Muscle of leg (tissue), 11 donors: ENCODE data around the gene PRKAG2. TPM values are rescaled to one million over a fixed set of nuclear protein-coding genes. Genes with fewer than 3 reads are reported as not detected.

ENCODE experiments used
- DNase-seq: peaks from one replicate; pipeline ENCODE4 v3.0.0; 2013
- H3K27ac ChIP-seq: one replicate; pipeline ENCODE4 v1.5.1; 2013; ENCODE audit warnings: mild to moderate bottlenecking, low read length, control low read depth
- H3K27me3 ChIP-seq: one replicate; pipeline ENCODE4 v1.6.1; 2013; ENCODE audit warnings: low read length; ENCODE audit not compliant: control insufficient read depth, insufficient read depth
- H3K36me3 ChIP-seq: one replicate; pipeline ENCODE4 v1.6.1; 2013; ENCODE audit warnings: low read length; ENCODE audit not compliant: control insufficient read depth, insufficient read depth
- H3K4me1 ChIP-seq: one replicate; pipeline ENCODE4 v1.6.1; 2013; ENCODE audit warnings: low read length; ENCODE audit not compliant: control insufficient read depth, insufficient read depth
- H3K4me3 ChIP-seq: one replicate; pipeline ENCODE4 v1.5.1; 2013; ENCODE audit warnings: low read length, control low read depth
- H3K9me3 ChIP-seq: replicated peaks from 2 replicates; pipeline ENCODE4 v1.6.1; 2013; ENCODE audit warnings: low read depth, low read length; ENCODE audit not compliant: control insufficient read depth
- WGBS: methylation state at CpG from one replicate; pipeline ENCODE4 v1.1.5; 2013; ENCODE audit warnings: missing lambda C conversion rate; ENCODE audit not compliant: insufficient coverage; 5-methylcytosine and 5-hydroxymethylcytosine counted together
- polyA plus RNA-seq, 8 donors: library from polyadenylated mRNA; unstranded; fragments of 120-200 nt; gene quantifications; one replicate each; pipeline versions ENCODE4 v1.2.1 to v1.2.3, GENCODE V29; 2013; ENCODE audit warnings: inconsistent platforms in 1 of 8, low replicate concordance in 1 of 8; ENCODE audit not compliant: insufficient read length in 8 of 8, insufficient read depth in 1 of 8
- total RNA-seq: library from RNA; stranded (reverse); fragments of 120-200 nt; gene quantifications from one replicate; pipeline ENCODE4 v1.2.4, GENCODE V29; 2013

The PRKAG2 gene
- total and polyA plus RNA-seq, 9 donors: 3.9 to 16.4 (median 11.2) TPM

DNA sequence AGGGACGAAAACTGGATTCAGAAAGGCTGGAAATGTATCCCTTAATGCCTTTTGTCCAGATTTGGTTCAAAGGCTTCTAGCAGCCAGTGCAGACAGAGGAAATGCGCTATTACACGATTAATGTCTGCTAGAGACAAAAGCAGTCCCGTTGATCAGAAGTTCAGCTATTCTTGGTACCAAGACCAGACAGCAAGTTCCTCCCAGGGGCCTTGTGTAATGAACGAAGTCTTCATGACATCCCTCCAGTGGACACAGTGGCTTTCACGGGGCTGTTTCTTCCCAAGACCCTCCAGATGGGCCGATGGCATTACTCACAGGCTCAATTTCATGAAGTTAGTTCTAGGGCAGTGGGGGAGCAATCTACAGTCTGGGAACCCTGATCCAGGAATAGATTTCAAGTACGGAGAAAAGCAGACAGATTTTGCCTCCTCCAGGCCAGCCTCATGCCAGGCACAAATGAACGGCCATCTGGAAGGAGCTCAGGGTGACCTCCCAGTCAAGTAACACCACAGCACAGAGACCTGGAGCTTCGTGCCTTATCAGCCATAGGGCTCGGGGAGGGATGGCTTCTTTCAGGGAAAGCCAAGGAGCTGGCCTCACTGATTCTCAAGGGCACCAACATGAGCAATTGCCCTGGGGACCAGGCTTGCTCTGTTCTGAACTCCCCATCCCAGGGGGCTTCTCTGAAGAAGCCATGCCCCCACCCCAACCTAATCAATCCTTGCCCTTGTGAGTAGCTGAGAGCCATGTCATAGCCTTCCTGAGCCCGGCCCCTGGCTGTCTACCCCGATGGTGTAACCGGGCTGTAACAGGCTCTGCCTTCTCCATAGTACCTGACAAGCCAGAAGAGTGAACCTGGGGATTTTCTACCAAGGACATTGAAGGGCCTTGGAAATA lies 101.1 kb downstream of the PRKAG2 start:
- 59% methylated on average over 9 of the region's 14 CpGs for WGBS

DNA sequence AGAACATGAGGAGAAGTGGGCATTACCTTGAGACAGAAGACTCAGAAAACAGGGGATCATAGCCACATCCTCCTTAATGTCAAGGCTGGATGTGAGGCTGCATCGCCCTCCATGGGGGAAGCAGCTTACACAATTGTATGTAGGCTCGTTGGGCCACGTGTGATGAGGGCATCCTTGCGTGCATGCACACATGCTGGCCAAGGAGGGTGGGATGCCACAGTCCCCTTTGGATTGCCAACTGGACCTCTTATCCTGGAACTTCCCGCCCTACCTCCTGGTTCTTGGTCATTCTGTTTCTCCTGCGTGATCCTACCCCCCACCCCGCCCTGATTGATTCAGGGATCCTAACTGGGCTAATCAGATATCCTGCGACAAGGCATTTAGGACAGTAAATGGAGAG lies 102.0 kb downstream of the PRKAG2 start:
- peaks cover 5% of the 10 kb centered on the region for H3K27me3 ChIP-seq
- H3K4me3 ChIP-seq: no peak overlapping the region
- no peaks in the 10 kb centered on the region for H3K9me3 ChIP-seq
- DNase-seq: no peak
- no peak overlapping the region for H3K27ac ChIP-seq
- WGBS: 92% methylated on average over 5 of the region's 8 CpGs
- H3K36me3 ChIP-seq: no peaks in the 10 kb centered on the region
- H3K4me1 ChIP-seq: no peaks in the 10 kb centered on the region

More for the DNA sequence above, 101.1 kb downstream of the PRKAG2 start:
- H3K9me3 ChIP-seq: no peaks in the 10 kb centered on the region
- no peak overlapping the region for H3K4me3 ChIP-seq
- no peak for DNase-seq
- peaks cover 5% of the 10 kb centered on the region for H3K27me3 ChIP-seq
- H3K4me1 ChIP-seq: no peaks in the 10 kb centered on the region
- H3K27ac ChIP-seq: no peak overlapping the region
- H3K36me3 ChIP-seq: no peaks in the 10 kb centered on the region

DNA sequence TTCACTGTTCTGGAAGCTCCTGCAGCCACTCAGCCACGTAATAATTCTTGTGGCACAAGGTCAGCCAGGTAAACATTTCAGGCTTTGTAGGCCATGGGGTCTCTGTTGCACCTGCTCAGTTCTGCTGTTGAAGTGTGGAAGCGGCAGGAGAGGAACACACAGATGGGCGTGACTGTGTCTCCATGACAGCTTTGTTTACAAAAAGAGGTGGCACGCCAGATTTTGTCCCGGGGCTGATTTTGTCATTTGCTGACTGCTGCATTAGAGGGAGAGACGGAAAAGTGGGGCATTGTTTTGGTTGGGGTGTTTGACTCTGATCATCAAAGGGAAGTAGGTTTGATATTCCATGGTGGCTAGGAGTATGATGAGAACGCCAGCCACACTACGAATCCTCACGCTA lies 103.1 kb downstream of the PRKAG2 start:
- Histone ChIP-seq H3K4me1 (no peaks in the 10 kb centered on the region), H3K9me3 (no peaks in the 10 kb centered on the region), H3K27ac (no peak overlapping the region), H3K36me3 (no peaks in the 10 kb centered on the region), H3K4me3 (no peak overlapping the region), H3K27me3 (peaks cover 2% of the 10 kb centered on the region)
- 77% methylated on average over 8 of the region's 9 CpGs for WGBS
- no peak for DNase-seq

DNA sequence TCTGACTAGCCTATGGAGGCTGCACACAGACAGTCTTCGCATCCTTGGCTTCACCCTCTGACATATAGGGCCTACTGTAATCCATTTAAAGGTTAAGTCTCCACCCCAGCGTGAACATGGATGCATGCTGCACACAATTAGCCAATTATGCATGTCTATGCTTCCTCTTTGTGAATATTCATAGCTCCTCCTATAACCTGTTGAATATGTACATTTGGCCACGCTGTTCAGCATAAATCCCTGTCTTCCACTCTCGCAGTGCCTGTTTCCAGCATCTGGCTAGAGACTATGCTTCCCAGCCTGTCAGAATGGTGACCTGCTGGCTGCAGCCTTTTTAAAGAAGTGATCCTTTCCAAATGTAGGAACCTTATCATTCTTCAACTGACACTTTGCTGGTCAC lies 106.7 kb downstream of the PRKAG2 start:
- no peak overlapping the region for H3K4me3 ChIP-seq
- H3K27ac ChIP-seq: no peak overlapping the region
- WGBS: 82% methylated on average over 4 of the region's 4 CpGs
- DNase-seq: no peak
- no peaks in the 10 kb centered on the region for H3K36me3 ChIP-seq
- H3K27me3 ChIP-seq: no peaks in the 10 kb centered on the region
- H3K9me3 ChIP-seq: no peaks in the 10 kb centered on the region
- H3K4me1 ChIP-seq: no peaks in the 10 kb centered on the region

DNA sequence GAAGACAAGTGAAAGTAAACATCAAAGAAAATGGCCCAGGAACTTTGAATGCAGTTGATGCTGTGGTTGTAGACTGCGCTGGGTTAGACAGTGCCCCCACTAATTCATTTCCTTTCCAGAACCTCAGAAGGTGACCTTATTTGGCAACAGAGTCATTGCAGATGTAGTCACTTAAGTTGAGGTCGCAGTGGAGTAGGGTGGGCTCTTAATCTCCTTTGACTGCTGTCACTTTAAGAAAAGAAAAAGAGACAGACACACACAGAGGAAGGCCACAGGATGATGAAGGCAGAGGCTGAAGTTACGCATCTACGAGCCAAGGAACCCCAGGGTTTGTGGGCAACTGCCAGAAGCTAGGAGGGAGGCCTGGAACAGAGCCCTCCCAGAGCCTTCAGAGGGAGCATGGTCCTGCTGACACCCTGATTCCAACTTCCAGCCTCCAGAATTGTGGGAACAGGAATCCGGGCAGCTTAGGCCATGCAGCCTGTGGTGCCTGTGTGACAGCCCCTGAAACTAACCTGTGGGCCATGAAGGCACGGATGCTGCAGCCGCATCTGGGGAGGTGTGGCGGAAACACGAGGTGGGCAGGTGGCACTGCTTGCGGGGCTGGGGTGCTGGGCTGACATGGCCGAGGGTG lies 107.6 kb downstream of the PRKAG2 start:
- 82% methylated on average over 10 of the region's 11 CpGs for WGBS
- H3K4me3 ChIP-seq: no peak overlapping the region
- no peaks in the 10 kb centered on the region for H3K36me3 ChIP-seq
- H3K4me1 ChIP-seq: no peaks in the 10 kb centered on the region
- no peak overlapping the region for H3K27ac ChIP-seq
- no peaks in the 10 kb centered on the region for H3K27me3 ChIP-seq
- no peak for DNase-seq
- H3K9me3 ChIP-seq: no peaks in the 10 kb centered on the region

DNA sequence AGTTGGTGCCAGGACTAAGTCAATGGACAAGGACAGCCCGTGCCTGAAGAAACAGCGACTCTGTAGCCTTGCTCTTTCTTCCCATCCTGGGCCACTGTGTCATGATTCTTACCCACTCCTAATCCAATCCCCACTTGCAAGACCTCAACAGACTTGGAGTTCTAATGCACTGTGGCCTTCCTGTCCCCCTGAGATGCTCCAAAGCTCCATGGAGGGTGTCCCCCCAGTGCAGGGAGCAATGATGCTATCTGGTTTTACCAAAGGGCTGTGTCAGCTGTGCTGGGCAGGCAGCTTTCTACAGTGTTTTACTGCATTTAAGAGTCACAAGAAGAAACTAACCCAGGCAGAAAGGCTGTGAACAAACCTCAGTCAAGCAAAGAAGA lies 108.1 kb downstream of the PRKAG2 start:
- H3K4me1 ChIP-seq: no peaks in the 10 kb centered on the region
- H3K4me3 ChIP-seq: no peak overlapping the region
- H3K27me3 ChIP-seq: no peaks in the 10 kb centered on the region
- H3K27ac ChIP-seq: no peak overlapping the region
- H3K36me3 ChIP-seq: no peaks in the 10 kb centered on the region
- 100% methylated on average over 1 of the region's 2 CpGs for WGBS
- H3K9me3 ChIP-seq: no peaks in the 10 kb centered on the region
- DNase-seq: no peak

DNA sequence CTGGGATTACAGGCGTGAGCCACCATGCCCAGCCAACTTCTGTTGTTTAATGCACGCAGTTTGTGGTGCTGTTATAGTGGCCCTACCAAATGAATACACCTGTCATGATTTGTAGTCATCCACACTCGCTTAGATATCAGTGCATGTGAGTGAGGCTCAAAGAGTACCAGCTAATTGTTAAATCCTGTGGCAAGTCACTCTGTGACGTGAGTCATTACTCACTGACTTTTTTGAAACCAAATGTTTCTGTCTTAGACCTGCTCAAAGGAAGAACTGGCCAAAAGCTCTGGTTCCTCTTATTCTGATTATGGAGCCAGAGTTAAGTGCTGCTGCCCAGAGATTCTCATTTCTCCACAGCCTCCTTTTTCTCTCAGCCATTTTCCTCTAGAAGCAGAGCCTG lies 109.4 kb downstream of the PRKAG2 start:
- DNase-seq: no peak
- WGBS: 93% methylated on average over 3 of the region's 4 CpGs
- peaks cover 11% of the 10 kb centered on the region for H3K27me3 ChIP-seq

DNA sequence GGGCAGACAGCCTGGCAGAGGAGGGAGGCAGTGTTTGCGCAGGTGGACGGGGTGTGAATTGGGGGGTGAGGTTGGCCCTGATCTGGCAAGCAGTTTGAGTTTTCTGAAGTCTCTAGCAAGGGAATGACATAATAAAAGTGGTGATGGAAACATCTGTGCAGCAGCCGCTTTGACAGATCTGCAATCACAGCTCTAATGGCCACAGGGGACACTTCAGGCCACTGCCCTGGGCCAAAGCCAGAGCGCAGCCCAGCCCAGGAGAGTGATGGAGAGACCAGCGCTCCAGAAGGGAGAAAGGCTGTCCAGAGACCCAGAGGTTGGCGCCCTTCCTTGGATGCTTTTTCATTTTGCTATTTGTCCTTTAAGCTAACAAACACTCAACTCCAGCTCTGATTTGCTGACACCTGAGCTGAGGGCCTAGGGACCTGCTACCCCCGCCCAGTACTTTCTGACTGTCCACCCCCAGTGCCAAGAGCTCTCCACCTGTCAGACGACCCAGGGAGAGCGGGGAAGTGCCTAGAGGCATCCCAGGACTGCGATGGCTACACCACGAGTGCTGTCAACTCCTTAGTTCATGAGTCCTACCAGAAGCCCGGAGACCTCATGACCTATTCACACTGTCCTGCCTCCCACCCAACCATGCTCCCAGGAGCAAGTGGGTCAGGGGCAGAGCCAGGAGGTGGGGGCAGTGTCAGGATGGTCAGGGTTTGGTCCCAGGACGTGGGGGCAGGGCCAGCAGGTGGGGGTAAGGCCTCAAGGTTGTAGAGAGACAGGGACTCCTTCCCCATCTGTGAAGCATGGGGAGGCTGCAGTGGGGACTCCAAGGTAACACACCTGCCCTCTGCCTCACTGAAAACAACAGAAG lies 112.6 kb downstream of the PRKAG2 start:
- WGBS: 62% methylated on average over 7 of the region's 13 CpGs
- Histone ChIP-seq H3K27ac (no peak overlapping the region), H3K36me3 (no peaks in the 10 kb centered on the region), H3K4me3 (no peak overlapping the region), H3K9me3 (no peaks in the 10 kb centered on the region), H3K27me3 (peaks cover 21% of the 10 kb centered on the region), H3K4me1 (peaks cover 7% of the 10 kb centered on the region)
- no peak for DNase-seq

More for the DNA sequence above, 109.4 kb downstream of the PRKAG2 start:
- Histone ChIP-seq H3K4me1 (peaks cover 7% of the 10 kb centered on the region), H3K4me3 (no peak overlapping the region), H3K9me3 (no peaks in the 10 kb centered on the region), H3K36me3 (no peaks in the 10 kb centered on the region), H3K27ac (no peak overlapping the region)

DNA sequence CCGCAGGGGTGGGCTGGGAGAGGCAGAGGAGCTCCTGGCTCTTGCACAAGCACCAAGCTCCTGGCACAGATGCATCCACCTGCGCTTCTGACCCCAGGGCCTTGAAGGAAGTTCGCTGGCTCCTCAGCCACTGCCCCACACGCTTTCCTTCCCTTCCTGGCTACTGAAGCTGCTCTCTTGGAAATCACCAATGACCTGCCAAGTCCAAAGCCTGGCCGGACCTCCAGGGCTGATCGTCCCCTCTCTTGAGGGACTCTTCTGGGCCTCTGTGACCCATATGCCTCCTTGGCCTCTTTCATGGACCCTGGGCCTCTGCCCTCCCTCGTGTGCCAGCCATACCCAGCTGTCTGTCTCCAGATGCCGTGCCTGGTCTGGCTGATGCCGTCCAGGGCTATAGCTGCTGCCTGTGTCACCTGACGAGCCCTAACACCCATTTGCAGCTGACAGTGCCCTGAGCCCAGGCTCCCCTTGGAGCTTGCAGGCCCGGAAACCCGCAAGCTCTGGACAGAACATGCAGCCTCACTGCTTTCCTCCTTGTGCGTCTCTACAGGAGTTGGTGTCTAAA lies 113.4 kb downstream of the PRKAG2 start:
- DNase-seq: no peak
- WGBS: 71% methylated on average over 13 of the region's 13 CpGs
- H3K9me3 ChIP-seq: no peaks in the 10 kb centered on the region
- H3K4me3 ChIP-seq: no peak overlapping the region
- H3K27me3 ChIP-seq: peaks cover 28% of the 10 kb centered on the region
- no peaks in the 10 kb centered on the region for H3K36me3 ChIP-seq
- no peak overlapping the region for H3K27ac ChIP-seq
- peaks cover 7% of the 10 kb centered on the region for H3K4me1 ChIP-seq
